T-helper 2 cell (primary cell): ENCODE results near the gene DPH7.
"Not testable (repeated sequence)": the region's sequence is repeated elsewhere in the genome, so short reads cannot be mapped to it uniquely, and the experiment has no call there.

Experiments used
- DNase-seq, 5 experiments: peaks; one replicate each; pipeline versions ENCODE4 v3.0.0 to v3.0.0-alpha.2; 2012 to 2022

The DPH7 gene

DNA sequence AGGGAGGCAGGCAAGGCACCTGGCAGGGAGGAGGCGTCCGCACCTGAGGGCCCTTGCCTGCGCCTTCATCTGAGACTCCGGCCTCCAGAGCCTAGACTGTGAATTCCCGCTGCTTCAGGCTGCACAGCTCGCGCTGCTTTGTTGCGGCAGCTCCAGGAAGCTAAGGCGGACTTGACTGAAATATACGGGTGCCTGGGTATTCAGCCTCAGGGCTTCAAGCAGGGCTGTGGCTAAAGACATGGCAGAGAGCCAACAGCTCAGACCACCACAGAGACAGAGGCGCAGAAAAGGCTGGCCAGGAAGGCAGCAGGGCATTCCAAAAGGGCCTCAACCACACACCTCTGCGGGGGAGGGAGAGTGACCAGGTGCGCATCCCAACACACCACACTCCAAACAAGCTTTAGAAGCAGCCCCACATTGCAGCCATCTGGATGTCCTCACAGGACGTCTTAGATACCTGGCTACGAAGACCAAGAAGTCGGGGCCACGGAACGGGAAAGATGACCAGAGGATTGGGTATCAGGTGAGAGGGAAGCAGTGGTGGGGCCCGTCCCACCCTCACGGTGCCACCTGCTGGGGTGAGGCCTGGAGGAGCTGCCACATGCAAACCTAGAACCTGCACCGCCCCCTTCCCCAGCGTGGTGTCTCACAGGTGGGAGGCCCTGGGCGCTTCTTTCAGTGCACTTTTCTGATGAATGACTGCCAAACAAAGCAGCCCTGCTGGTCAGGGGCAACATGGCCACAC is 1.7 kb upstream of the DPH7 start:
- DNase-seq = no peak

DNA sequence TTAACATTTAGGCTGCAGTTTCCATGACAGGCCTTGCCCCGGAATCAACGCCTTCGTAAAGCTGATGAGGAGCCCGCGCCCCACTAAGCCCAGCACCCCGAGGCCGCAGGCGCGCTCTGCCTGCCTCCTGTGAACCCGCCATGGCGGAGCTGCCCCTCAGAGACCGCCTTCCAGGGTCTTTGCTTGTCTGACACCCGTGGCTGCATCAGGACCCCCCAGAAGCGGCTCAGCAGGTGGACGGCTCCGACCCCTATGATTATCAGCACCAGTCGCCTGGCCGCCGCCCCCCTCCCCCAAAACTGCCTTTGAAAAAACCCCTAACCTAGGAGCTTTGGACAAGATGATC is 507 bp upstream of the DPH7 start:
- DNase-seq = no peak

DNA sequence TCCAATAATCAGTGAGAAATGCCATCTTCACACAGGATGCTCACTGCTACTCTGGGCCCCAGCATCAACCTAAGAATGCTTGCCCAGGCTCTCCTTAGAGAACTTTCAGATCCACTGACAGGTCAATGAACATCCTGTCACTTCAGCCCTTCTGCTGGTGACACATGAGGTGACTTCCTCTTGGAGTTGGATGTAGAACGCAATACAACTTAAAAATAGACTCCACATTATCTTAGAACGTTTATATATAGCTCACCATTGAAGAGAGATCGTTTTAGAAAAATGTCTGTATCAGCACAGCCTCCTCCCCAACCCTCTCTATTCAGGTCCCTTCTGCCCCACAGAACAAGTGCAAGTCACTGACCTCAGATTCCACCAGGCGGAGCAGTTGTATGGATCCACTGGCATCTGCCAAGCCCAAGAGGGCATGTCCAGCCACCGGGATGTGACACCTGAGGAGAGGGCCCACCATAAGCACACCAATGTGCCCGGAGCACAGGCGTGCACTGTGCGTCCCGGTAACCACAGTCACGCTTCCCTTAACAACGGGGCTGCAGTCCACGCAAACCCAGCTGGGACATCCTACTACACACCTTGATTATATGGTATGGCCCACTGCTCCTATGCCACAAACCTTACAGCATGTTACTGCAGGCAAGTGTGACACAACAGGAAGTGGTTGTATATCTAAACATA is 2.9 kb downstream of the DPH7 start:
- peak in 1 of 5 experiments; percentile 67 for DNase-seq

DNA sequence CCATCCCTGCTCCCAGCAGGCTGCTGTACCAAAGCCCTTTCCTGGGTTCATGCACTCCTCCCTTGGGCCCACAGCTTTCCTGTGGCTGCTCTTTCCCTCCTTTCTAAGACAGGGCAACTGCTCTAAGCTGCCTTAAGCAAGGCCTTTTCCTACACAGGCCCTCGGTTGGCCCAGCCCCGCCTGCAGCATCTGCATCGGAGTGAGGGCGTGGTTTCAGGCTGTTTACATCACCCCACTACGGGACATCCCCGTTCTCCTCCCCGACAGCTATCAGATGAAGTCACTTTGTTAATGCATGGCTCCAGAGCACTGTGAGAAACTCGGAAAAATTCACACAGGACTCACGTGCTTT is 3.4 kb downstream of the DPH7 start:
- DNase-seq = peak in 1 of 5 experiments; percentile 72

DNA sequence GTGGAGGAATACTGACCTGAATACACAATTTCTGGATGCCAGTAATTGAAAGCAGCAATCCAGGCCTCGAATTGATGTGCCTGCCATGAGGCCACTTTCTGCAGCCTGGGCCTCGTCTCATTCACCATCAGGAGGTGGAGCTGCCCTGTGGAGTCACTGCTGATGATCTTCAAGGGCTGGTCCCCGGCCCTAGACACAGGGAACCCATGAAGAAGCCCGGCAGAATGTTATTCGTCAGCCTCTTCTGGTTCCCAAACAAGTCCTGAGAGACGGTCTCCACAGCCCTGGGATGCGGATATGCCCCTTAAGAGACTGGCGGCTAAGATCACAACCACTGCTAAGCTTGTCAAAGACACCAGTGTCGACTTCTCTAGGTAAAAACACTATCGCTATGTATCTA is 4.5 kb downstream of the DPH7 start:
- no peak for DNase-seq

DNA sequence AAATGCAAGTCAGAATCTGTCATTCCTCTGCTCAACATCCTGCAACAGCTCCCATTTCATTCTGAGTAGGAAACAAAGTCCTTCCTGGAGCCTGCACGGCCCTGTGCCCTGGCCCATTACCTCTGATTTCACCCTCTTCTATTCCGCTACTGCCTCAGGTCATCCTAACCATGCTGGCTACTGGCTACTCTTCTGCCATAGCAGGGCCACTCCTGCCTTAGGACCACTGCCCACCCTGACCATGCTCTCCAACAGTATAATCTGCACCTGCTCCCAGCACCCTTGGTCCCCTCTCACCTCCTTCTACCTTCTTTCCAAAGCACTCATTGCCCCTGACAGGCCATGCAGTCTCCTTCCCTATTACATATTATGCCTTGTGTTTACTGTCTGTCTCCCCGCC is 8.2 kb downstream of the DPH7 start:
- DNase-seq = no peak

DNA sequence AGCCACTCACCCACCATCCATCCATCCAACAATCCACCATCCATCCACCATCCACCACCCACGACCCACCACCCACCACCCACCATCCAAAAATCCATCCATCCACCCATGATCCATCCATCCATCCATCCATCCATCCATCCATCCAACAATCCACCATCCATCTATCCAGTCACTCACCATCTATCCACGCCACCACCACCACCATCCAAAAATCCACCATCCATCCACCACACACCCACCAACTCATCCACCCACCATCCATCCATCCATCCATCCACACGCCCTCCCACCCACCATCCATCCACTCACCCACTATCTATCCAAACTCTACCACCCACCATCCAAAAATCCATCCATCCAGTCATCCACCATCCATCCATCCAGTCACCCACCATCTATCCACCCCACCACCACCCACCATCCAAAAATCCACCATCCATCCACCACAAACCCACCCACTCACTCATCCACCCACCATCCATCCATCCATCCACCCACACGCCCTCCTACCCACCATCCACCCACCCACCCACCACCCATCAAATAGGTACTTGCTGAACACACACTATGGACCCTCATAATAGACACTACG is 9.0 kb downstream of the DPH7 start:
- no peak for DNase-seq

DNA sequence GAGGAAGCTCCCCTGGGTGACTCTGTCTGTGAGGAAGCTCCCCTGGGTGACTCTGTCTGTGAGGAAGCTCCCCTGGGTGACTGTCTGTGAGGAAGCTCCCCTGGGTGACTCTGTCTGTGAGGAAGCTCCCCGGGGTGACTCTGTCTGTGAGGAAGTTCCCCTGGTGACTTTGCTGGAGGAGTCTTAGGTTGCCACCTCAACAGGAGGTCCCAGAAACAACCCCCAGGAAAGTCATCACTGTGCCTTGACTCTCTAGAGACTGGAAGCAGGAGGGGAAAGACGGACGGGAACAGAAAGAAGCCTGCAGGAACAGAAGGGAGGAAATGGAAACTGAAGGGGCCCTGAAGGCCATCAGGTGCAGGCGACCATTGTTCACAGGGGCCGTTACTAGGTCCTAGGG is 10.3 kb downstream of the DPH7 start:
- not testable (repeated sequence) for DNase-seq

DNA sequence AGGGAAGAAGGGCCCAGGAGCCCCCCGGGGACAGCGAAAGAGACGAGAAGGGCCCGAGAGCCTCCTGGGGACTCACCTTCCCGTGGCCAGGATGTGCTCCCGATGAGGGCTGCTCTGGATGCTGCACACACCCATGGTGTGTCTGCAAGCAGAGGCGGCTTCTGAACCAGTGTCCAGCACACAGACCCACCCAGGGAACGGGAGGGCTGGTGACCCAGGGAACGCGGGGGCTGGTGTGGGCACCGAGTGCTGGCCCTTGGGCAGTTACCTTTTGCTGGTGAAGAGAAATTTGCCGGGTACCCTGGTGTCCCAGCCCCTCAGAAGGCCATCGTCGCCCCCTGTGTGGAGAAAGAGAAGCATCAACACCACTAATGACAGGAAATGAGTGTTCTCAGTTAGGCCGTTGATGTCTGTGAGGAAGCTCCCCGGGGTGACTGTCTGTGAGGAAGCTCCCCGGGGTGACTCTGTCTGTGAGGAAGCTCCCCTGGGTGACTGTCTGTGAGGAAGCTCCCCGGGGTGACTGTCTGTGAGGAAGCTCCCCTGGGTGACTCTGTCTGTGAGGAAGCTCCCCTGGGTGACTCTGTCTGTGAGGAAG is 13.8 kb downstream of the DPH7 start:
- DNase-seq = no peak

DNA sequence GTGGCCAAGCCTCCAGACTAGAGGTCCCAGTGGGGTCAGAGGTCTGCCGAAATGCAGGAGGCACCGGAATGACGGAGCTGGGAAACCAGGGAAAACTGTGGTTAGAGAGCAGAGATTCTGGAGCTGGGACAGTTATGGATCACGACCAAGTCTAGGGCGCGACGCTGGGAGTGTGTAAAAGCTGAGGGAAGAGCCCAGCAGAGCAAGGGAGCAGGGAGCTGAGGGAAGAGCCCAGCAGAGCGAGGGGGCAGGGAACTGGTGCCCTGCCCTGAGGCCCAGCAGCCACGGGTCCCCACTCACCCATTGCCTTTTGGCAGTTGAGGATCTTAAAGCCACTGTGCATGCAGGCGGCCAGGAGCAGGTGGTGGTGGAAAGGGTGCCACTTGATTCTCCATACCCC is 14.6 kb downstream of the DPH7 start:
- DNase-seq = no peak

DNA sequence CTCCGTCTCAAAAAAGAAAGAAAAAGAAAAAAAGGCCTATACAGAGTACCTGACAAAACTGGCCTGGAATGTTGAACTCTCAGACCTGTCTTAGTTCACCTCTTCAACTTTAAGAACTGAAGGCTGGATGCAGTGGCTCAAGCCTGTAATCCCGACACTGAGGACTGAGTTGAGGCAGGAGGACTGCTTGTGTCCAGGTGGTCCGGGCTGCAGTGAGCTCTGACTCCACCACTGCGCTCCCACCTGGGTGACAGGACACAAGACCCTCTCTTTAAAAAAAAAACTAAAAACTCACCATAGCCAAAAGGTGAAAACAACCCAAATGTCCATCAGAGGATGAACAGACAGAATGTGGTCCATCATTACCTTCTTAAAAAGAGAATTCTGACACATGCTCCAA is 20.6 kb downstream of the DPH7 start:
- no peak for DNase-seq

DNA sequence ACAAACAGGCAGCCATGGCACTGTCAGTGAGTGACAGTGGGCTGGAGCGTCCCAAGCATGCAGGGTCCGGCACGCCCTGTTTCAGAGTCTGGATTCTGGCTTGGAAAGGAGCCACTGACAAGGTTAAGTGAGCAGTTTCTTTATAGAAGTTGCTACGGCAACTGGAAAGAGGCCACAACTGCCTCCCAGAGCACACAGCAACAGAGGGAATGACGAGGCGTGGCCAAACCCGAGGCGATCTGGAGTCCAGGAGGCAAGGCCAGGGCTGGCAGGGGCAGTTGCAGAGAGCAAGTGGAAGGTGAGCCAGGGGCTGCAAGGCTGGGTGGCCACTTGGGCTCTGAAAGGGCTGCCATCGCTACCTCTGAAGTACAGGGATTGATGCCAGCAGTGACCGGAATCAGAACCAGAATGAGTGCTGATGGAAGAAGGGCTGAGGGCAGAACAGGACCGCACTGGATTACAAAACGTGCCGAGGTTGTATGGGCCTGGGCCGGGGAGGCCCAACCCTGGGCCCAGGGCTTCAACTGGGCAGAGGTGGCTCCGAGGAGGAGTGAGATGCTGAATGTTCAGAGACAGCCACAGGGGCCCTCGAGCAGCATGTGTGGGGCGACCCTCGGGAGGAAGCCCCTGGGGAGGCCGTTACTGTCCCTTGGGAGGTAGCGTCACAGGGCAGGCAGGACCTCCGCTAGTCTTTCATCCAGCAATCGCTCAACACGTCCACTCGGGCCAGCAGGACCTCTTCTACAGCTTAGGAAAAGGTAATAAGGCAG is 22.5 kb downstream of the DPH7 start:
- DNase-seq = no peak

DNA sequence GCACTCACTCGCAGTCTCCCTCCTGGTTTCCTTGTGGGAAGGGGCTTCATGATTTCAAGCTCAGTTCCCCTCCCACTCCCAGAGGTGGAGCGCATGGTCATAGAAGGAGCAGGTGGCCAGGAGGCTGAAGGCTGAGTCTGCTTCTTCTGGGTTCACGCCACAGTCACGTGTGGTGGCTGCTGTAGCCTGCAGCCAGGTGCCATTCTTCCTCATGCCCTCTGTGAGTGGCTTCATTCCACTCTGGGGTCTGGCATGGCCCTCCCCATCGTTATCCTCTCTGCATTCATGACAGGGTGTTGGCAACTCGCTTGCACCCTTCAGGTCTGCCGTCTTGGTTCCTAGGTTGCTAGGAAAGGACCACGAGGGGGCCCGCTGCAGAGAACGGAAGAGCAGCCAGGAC is 23.5 kb downstream of the DPH7 start:
- no peak for DNase-seq

DNA sequence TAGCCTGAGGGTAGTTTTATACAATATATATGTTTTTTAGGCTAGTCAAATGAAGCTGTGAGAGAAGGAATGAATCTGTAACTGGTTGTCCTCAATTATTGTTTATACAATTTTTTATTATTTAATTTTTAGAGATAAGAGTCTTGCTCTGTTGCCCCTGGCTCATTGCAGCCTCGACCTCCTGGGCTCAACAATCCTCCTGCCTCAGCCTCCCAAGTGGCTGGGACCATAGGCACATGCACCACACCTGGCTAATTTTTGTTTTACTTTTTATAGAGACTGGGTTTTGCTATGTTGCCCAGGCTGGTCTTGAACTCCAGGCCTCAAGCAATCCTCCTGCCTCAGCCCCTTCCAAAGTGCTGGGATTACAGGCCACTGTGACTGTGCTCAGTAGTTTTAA is 24.4 kb downstream of the DPH7 start:
- no peak for DNase-seq

DNA sequence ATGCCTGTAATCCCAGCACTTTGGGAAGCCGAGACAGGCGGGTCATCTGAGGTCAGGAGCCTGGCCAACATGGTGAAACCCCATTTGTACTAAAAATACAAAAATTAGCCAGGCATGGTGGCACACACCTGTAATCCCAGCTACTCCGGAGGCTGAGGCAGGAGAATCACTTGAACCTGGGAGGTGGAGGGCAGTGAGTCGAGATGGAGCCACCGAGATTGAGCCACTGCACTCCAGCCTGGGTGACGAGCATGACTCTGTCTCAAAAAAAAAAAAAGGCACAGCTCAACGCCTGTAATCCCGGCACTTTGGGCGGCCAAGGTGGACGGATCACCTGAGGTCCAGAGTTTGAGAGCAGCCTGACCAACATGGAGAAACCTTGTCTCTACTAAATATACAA is 25.1 kb downstream of the DPH7 start:
- DNase-seq = not testable (repeated sequence)

DNA sequence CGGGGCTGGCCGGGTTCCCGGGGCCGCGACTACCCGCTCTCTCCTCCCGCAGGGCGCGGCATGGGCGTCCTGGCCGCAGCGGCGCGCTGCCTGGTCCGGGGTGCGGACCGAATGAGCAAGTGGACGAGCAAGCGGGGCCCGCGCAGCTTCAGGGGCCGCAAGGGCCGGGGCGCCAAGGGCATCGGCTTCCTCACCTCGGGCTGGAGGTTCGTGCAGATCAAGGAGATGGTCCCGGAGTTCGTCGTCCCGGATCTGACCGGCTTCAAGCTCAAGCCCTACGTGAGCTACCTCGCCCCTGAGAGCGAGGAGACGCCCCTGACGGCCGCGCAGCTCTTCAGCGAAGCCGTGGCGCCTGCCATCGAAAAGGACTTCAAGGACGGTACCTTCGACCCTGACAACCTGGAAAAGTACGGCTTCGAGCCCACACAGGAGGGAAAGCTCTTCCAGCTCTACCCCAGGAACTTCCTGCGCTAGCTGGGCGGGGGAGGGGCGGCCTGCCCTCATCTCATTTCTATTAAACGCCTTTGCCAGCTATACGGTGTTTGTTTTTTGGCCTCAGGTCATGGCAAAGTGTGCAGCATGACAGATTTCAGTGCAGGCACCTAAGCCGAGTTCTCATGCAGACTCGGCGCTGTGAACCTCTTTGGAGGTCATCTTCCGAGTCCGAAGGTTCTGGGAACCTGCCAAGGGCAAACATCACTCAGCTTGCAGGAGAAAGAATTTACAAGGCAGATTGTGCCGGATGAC is 26.5 kb downstream of the DPH7 start:
- DNase-seq = peak in 2 of 5 experiments; percentile 7 to 44

DNA sequence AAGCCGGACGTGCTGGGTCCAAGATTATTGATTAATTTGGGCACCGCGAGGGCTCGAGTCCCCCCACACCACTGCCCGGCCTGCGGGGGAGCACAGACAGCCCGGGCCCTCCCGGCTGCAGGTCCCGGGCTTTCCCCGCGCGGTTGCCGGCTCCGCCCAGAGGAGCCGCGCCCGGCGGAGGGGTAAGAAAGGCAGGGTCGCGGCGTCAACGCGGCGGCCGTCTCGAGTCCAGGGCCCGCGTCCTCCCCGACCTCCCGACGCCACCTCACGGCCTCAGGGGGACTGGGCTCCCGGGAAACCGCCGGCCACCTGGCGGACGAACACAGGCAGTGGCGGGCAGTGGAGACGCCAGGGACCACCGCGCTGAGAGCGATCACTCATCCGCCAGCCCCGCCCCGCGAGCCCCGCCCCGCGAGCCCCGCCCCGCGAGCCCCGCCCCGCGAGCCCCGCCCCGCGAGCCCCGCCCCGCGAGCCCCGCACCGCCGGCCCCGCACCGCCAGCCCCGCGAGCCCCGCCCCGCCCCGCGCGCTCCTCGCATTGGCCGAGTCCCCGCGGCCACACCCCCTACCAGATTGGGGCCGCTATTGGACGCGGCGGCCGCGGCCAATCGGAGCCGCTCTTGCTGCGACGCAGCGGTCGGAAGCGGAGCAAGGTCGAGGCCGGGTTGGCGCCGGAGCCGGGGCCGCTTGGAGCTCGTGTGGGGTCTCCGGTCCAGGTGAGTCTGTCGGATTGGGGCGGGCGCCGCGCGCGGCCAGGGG is 27.3 kb downstream of the DPH7 start, which contains the start of gene MRPL41:
TSS of gene MRPL41 (plus strand) at position 616 of the 758 bp plus-strand sequence. CDS start 203 bp downstream, outside the sequence.
- DNase-seq = peak; percentile 82 to 95 (median 87)

DNA sequence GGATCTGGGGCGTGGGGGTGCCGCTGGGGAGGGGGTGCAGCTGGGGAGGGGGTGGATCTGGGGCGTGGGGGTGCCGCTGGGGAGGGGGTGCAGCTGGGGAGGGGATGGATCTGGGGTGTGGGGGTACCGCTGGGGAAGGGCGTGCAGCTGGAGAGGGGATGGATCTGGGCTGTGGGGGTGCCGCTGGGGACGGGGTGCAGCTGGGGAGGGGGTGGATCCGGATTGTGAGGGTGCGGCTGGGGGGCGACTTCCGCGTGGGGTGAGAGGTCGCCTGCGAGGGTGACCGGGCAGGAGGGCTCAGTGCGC is 27.8 kb downstream of the DPH7 start:
- not testable (repeated sequence) for DNase-seq

DNA sequence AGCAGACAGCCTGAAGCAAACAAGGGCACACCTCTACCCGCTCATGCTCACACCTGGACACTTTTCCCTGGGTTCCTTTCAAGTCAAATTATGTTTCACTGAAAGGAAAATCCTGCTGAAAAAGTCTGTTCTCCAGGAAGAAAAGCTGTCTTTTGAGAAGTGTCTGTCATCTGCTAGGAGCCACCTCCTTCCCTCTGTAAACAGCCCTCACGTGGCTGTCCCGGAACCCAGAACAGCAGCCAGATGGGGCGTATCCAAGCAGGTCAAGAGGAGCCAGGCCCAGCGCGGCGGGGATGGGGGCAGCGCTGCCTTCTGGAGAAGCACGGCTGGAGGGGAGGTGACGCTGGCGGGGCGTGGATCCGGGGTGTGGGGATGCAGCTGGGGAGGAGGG is 28.5 kb downstream of the DPH7 start, which contains the start of gene PNPLA7:
TSS of gene PNPLA7 (minus strand) at position 172 of the 391 bp plus-strand sequence. CDS start 205 bp downstream, outside the sequence.
- DNase-seq = peak in 4 of 5 experiments; percentile 30 to 61 (median 40)

DNA sequence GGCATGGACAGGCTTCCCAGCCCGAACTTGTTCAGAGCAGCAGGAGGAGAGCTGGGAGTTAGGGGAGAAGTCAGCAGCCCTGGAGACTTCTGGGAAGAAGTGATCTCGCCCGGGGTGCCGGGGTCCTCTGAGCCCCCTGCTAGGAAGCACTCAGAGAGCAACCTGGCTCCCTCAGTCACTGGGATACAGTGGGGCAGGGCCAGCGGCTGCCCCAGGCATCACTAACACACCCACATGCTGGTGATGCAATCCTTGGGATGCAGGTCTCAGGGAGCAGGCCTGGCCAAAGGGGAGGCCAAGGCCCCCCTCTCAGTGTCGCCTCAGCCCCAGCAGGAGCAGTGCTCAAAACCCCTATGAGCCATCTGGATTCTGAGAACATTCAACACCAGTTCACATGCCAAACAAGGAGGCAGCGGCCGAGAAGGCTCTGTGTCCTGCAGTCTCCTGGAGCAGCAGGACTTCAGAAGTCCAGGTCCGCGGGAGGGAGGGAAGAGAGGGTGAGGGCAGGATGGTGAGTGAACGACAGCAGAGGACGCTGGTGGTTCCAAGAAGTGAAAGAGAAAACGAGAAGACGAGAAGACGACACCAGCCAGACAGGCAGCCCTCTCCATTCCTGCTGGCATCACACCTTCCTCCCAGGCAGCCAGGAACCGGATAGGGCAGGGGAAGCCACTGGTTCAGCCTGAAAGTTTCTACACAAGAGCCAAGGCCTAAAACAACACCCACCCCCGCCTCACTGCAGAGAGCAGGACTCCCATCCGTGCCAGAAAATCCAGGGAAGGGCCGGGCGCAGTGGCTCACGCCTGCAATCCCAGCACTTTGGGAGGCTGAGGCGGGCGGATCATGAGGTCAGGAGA is 30.8 kb downstream of the DPH7 start:
- no peak for DNase-seq
